Gastroesophageal sphincter (tissue), 3 donors: ENCODE data around the gene PLEKHG1.

Experiments
- EP300 ChIP-seq: sonication (generic); formaldehyde crosslinking; IDR thresholded peaks from one replicate; pipeline ENCODE4 v1.6.1; 2017; ENCODE audit warnings: antibody characterized with exemption, mild to moderate bottlenecking
- TF ChIP-seq, protein P1 (sequence below), 4 experiments: fragments of 200-600 bp in 2 of 4; fragments of 450-650 bp in 2 of 4; sonication (generic) in 1 of 4; IDR thresholded peaks; one replicate each; pipeline ENCODE4 v1.5.1; 2017 to 2019; ENCODE audit warnings: antibody characterized with exemption in 4 of 4, mild to moderate bottlenecking in 2 of 4, moderate library complexity in 2 of 4

DNA sequence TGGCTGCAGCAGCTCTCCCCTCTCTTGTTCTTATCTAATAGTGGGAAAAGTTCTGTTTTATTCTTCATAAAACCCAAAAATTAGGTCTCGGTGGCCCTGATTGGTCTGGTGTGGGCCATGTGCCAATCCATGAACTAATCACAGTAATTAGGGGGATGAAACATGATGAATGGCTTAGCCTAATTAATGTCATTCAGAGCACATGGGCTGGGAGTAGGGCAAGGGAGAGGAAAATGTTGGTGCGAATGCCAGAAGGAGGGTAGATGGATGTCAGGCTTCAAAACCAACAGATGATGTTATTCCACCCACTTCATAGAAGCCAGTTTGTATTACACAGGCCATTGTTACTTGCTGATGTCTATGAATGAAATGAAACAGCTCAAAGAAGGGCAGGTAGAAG lies 46.5 kb downstream of the PLEKHG1 start:
- TF ChIP-seq, protein P1, sequence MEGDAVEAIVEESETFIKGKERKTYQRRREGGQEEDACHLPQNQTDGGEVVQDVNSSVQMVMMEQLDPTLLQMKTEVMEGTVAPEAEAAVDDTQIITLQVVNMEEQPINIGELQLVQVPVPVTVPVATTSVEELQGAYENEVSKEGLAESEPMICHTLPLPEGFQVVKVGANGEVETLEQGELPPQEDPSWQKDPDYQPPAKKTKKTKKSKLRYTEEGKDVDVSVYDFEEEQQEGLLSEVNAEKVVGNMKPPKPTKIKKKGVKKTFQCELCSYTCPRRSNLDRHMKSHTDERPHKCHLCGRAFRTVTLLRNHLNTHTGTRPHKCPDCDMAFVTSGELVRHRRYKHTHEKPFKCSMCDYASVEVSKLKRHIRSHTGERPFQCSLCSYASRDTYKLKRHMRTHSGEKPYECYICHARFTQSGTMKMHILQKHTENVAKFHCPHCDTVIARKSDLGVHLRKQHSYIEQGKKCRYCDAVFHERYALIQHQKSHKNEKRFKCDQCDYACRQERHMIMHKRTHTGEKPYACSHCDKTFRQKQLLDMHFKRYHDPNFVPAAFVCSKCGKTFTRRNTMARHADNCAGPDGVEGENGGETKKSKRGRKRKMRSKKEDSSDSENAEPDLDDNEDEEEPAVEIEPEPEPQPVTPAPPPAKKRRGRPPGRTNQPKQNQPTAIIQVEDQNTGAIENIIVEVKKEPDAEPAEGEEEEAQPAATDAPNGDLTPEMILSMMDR (IDR thresholded peaks at IDR 0.05), result no peak
- no peak for TF ChIP-seq EP300
